H9 (cell line): ENCODE data around the gene DAB2IP. TPM values are rescaled to one million over a fixed set of nuclear protein-coding genes. Genes with fewer than 3 reads are reported as not detected.

ENCODE experiments used
- DNase-seq: peaks from one replicate; pipeline ENCODE4 v3.0.0-alpha.2; 2017
- H2AFZ ChIP-seq: one replicate; pipeline ENCODE4 v1.6.1; 2013; ENCODE audit warnings: mild to moderate bottlenecking, low read length, control low read depth, moderate library complexity
- H2AK5ac ChIP-seq: 2 replicates; pipeline ENCODE4 v1.6.1; 2013; ENCODE audit warnings: low read length, control low read depth, mixed read lengths; ENCODE audit not compliant: insufficient read length
- H2BK120ac ChIP-seq: one replicate; pipeline ENCODE4 v1.6.1; 2013; ENCODE audit warnings: low read depth, mild to moderate bottlenecking, low read length, control low read depth, inconsistent platforms; ENCODE audit not compliant: poor library complexity, severe bottlenecking
- H2BK12ac ChIP-seq: 2 replicates; pipeline ENCODE4 v1.6.1; 2013; ENCODE audit warnings: low read length, control low read depth, mixed read lengths, low read depth; ENCODE audit not compliant: insufficient read length
- H2BK15ac ChIP-seq: 2 replicates; pipeline ENCODE4 v1.6.1; 2013; ENCODE audit warnings: low read depth, low read length, control low read depth
- H2BK20ac ChIP-seq: one replicate; pipeline ENCODE4 v1.6.1; 2013; ENCODE audit warnings: low read depth, mild to moderate bottlenecking, low read length, control low read depth, inconsistent platforms; ENCODE audit not compliant: poor library complexity, severe bottlenecking
- H2BK5ac ChIP-seq: 2 replicates; pipeline ENCODE4 v1.6.1; 2013; ENCODE audit warnings: low read length, control low read depth, mixed read lengths; ENCODE audit not compliant: insufficient read length
- H3K14ac ChIP-seq: 2 replicates; pipeline ENCODE4 v1.6.1; 2013; ENCODE audit warnings: low read length, control low read depth; ENCODE audit not compliant: insufficient read depth
- H3K18ac ChIP-seq: 2 replicates; pipeline ENCODE4 v1.6.1; 2013; ENCODE audit warnings: low read depth, mild to moderate bottlenecking, mixed read lengths, low read length, control low read depth; ENCODE audit not compliant: insufficient read length
- H3K23ac ChIP-seq: 2 replicates; pipeline ENCODE4 v1.6.1; 2013; ENCODE audit warnings: low read length, control low read depth, mixed read lengths, low read depth; ENCODE audit not compliant: insufficient read length
- H3K23me2 ChIP-seq: 2 replicates; pipeline ENCODE4 v1.6.1; 2013; ENCODE audit warnings: low read depth, mild to moderate bottlenecking, mixed read lengths, low read length, control low read depth; ENCODE audit not compliant: insufficient read length, poor library complexity, severe bottlenecking
- H3K27ac ChIP-seq: 2 replicates; pipeline ENCODE4 v1.5.1; 2013; ENCODE audit warnings: low read length, control low read depth, mixed read lengths, low read depth; ENCODE audit not compliant: insufficient read length
- H3K27me3 ChIP-seq: 2 replicates; pipeline ENCODE4 v1.6.1; 2013; ENCODE audit warnings: low read length, control low read depth, inconsistent platforms; ENCODE audit not compliant: insufficient read depth
- H3K4ac ChIP-seq: 2 replicates; pipeline ENCODE4 v1.6.1; 2013; ENCODE audit warnings: low read depth, mild to moderate bottlenecking, control low read depth, inconsistent platforms, low read length, moderate library complexity
- H3K4me1 ChIP-seq: 2 replicates; pipeline ENCODE4 v1.6.1; 2013; ENCODE audit warnings: low read length, control low read depth, inconsistent platforms; ENCODE audit not compliant: insufficient read depth
- H3K4me2 ChIP-seq: 2 replicates; pipeline ENCODE4 v1.6.1; 2013; ENCODE audit warnings: low read length, control low read depth, mixed read lengths; ENCODE audit not compliant: insufficient read length, insufficient read depth
- H3K56ac ChIP-seq: 2 replicates; pipeline ENCODE4 v1.6.1; 2013; ENCODE audit warnings: low read depth, mild to moderate bottlenecking, mixed read lengths, low read length, control low read depth; ENCODE audit not compliant: insufficient read length
- H3K79me1 ChIP-seq: 2 replicates; pipeline ENCODE4 v1.6.1; 2013; ENCODE audit warnings: low read depth, mild to moderate bottlenecking, moderate library complexity, low read length, control low read depth, inconsistent platforms; ENCODE audit not compliant: insufficient read depth, poor library complexity, severe bottlenecking
- H3K79me2 ChIP-seq: 2 replicates; pipeline ENCODE4 v1.6.1; 2013; ENCODE audit warnings: low read length, control low read depth, inconsistent platforms; ENCODE audit not compliant: insufficient read depth
- H3K9ac ChIP-seq: 2 replicates; pipeline ENCODE4 v1.6.1; 2013; ENCODE audit warnings: low read length, control low read depth, mixed read lengths; ENCODE audit not compliant: insufficient read length; ENCODE audit errors: extremely low read depth
- H3K9me3 ChIP-seq: one replicate; pipeline ENCODE4 v1.6.1; 2013; ENCODE audit warnings: low read depth, low read length, inconsistent platforms; ENCODE audit not compliant: control insufficient read depth
- H3T11ph ChIP-seq: one replicate; pipeline ENCODE4 v1.6.1; 2013; ENCODE audit warnings: mild to moderate bottlenecking, low read length, control low read depth, inconsistent platforms
- H4K20me1 ChIP-seq: one replicate; pipeline ENCODE4 v1.6.1; 2013; ENCODE audit not compliant: control insufficient read depth, insufficient read length, insufficient read depth
- H4K5ac ChIP-seq: 2 replicates; pipeline ENCODE4 v1.6.1; 2013; ENCODE audit warnings: low read depth, mild to moderate bottlenecking, mixed read lengths, low read length, control low read depth; ENCODE audit not compliant: insufficient read length
- H4K8ac ChIP-seq: replicated peaks from 2 replicates; pipeline ENCODE4 v1.6.1; 2013; ENCODE audit warnings: low read length, control low read depth, mixed read lengths, low read depth; ENCODE audit not compliant: insufficient read length
- H4K91ac ChIP-seq: 2 replicates; pipeline ENCODE4 v1.6.1; 2013; ENCODE audit warnings: low read depth, mild to moderate bottlenecking, moderate library complexity, mixed read lengths, low read length, control low read depth; ENCODE audit not compliant: insufficient read length
- H3K27ac Mint-ChIP-seq, 3 experiments: 2 replicates in 2 of 3; 3 replicates in 1 of 3; pipeline ENCODE4 v1.8.0; 2020 to 2021; ENCODE audit warnings: mixed read lengths in 3 of 3, mild to moderate bottlenecking in 1 of 3, moderate library complexity in 1 of 3
- H3K27me3 Mint-ChIP-seq: 2 replicates; pipeline ENCODE4 v1.8.0; 2021; ENCODE audit warnings: low read depth, mild to moderate bottlenecking, moderate library complexity, mixed read lengths
- H3K36me3 Mint-ChIP-seq, 3 experiments: 2 replicates in 2 of 3; 3 replicates in 1 of 3; pipeline ENCODE4 v1.8.0; 2020 to 2021; ENCODE audit warnings: low read depth in 3 of 3, mixed read lengths in 3 of 3; ENCODE audit not compliant: insufficient read depth in 1 of 3
- H3K4me1 Mint-ChIP-seq, 2 experiments: 2 replicates each; pipeline ENCODE4 v1.8.0; 2020; ENCODE audit warnings: mixed read lengths in 2 of 2
- H3K4me3 Mint-ChIP-seq, 2 experiments: 2 replicates in 1 of 2; 3 replicates in 1 of 2; pipeline ENCODE4 v1.8.0; 2020 to 2021; ENCODE audit warnings: mild to moderate bottlenecking in 2 of 2, mixed read lengths in 2 of 2, moderate library complexity in 1 of 2
- H3K9me3 Mint-ChIP-seq, 2 experiments: 2 replicates in 1 of 2; 3 replicates in 1 of 2; pipeline ENCODE4 v1.8.0; 2020; ENCODE audit warnings: mild to moderate bottlenecking in 2 of 2, mixed read lengths in 2 of 2, moderate library complexity in 1 of 2
- WGBS: extraction: QIAGEN DNeasy Blood & Tissue Kit; methylation state at CpG from one replicate; pipeline ENCODE4 v1.1.7; 2013; ENCODE audit warnings: missing lambda C conversion rate, low lambda C conversion rate, mixed read lengths; ENCODE audit not compliant: insufficient read length; ENCODE audit errors: extremely low coverage; 5-methylcytosine and 5-hydroxymethylcytosine counted together
- total RNA-seq: library from RNA; stranded (reverse); gene quantifications from 2 replicates; pipeline ENCODE4 v1.2.1, GENCODE V29; 2021
- TF ChIP-seq, protein P1 (sequence below): fragments of 200-600 bp; sonication (generic); conservative IDR thresholded peaks from 3 replicates; pipeline ENCODE4 v1.8.0; 2021; ENCODE audit warnings: antibody characterized with exemption, mild to moderate bottlenecking

DAB2IP gene
- total RNA-seq, 1 experiment from 2014 or later: 22.6 TPM

- Histone ChIP-seq H3K27ac (no peak overlapping the region), H3K23ac (no peak overlapping the region)
These were observed 83.0 kb downstream of the DAB2IP start for GRCh38 chr9:121734465-121734864.

More at GRCh38 chr9:121734465-121734864, 83.0 kb downstream of the DAB2IP start:
- Histone ChIP-seq H3K79me1 (peaks cover 9% of the 10 kb centered on the region), H3K4me1 (peaks cover 22% of the 10 kb centered on the region; the same call in 1 of the 2 replicates), H3K56ac (no peak overlapping the region), H3K14ac (no peak overlapping the region), H3K9ac (no peak overlapping the region), H3K4me2 (no peak overlapping the region), H4K91ac (no peak overlapping the region), H2AK5ac (no peak overlapping the region), H3K79me2 (no peaks in the 10 kb centered on the region), H3K9me3 (no peaks in the 10 kb centered on the region), H4K20me1 (no peaks in the 10 kb centered on the region), H3K4ac (no peak overlapping the region), H4K5ac (no peak overlapping the region), H2BK12ac (no peak overlapping the region), H2BK20ac (no peak overlapping the region), H2BK5ac (no peak overlapping the region), H2AFZ (no peak overlapping the region), H3K18ac (no peak overlapping the region), H2BK120ac (no peak overlapping the region), H3K23me2 (peaks cover 10% of the 10 kb centered on the region), H3T11ph (no peak overlapping the region), H2BK15ac (no peak overlapping the region), H4K8ac (no peak overlapping the region), H3K27me3 (no peaks in the 10 kb centered on the region)
- Mint-ChIP-seq H3K36me3 (no peaks in the 10 kb centered on the region; a peak in 1 of 7 replicates), H3K27ac (peak overlapping the region in 2 of 3 experiments; percentile 44 to 53; a peak in 1 of 7 replicates), H3K27me3 (peaks cover 10% of the 10 kb centered on the region), H3K4me1 (peaks cover 59% of the 10 kb centered on the region in 2 experiments), H3K9me3 (no peaks in the 10 kb centered on the region), H3K4me3 (peak overlapping the region in 1 of 2 experiments; percentile 52; a peak in 1 of 5 replicates)
- TF ChIP-seq, protein P1, sequence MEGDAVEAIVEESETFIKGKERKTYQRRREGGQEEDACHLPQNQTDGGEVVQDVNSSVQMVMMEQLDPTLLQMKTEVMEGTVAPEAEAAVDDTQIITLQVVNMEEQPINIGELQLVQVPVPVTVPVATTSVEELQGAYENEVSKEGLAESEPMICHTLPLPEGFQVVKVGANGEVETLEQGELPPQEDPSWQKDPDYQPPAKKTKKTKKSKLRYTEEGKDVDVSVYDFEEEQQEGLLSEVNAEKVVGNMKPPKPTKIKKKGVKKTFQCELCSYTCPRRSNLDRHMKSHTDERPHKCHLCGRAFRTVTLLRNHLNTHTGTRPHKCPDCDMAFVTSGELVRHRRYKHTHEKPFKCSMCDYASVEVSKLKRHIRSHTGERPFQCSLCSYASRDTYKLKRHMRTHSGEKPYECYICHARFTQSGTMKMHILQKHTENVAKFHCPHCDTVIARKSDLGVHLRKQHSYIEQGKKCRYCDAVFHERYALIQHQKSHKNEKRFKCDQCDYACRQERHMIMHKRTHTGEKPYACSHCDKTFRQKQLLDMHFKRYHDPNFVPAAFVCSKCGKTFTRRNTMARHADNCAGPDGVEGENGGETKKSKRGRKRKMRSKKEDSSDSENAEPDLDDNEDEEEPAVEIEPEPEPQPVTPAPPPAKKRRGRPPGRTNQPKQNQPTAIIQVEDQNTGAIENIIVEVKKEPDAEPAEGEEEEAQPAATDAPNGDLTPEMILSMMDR: no peak
- WGBS: no CpG with 5 or more reads among the region's 1 CpG
- no peak for DNase-seq
